Measurements from ENCODE around the gene KCNF1.
"Not testable (repeated sequence)": the region's sequence is repeated elsewhere in the genome, so short reads cannot be mapped to it uniquely, and the experiment has no call there.

Gene KCNF1

GRCh38 chr2:10939058-10939457 is 27.3 kb downstream of the KCNF1 start:
- DNase-seq (ENCODE audit: low read depth, low spot score), result no peak

- no peak for DNase-seq (ENCODE audit: low read depth, low spot score)
Measured at GRCh38 chr2:10940596-10940995, 28.9 kb downstream of the KCNF1 start.

DNA sequence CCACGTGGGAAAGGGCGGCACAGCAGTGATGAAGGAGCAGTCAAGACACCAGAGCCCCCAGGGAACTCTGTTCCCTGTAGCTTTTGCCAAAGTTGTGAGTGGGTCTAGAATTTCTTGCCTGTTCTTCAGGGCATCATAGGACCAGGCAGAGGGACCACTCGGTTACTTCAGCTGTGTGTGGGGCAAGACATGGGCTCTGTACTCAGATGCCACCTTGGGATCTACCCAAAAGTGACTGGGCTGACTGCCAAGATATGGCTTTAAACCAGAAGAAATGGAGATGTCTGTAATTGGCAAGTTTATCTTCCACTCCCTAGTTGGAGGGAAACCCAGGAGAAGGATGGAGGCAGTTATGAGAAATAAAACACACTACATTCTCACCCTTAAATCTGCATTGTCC is 29.6 kb downstream of the KCNF1 start:
- DNase-seq (ENCODE audit: low read depth, low spot score), result no peak

- DNase-seq (ENCODE audit: low read depth, low spot score), result no peak
Measured at GRCh38 chr2:10944799-10945198, 33.1 kb downstream of the KCNF1 start.

DNA sequence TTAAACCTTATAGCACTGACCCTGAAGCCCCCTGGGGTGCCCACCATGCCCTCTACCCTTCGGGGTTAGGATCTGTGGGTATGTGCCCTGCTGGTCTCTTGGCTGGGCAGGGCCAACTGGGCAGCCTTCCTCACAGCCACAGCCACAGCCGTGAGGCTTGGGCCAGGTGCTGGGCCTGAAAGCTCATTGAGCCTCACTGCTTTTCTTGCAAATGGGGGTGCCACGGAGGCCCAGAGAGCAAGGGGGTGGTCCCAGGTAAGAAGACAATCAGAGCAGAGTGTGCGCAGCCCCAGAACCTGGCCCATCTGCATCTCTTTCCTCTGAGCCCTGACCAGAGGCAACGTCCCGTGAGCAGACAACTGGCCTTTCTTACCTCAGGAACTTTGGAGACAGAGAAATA is 34.7 kb downstream of the KCNF1 start:
- no peak for DNase-seq (ENCODE audit: low read depth, low spot score)

DNA sequence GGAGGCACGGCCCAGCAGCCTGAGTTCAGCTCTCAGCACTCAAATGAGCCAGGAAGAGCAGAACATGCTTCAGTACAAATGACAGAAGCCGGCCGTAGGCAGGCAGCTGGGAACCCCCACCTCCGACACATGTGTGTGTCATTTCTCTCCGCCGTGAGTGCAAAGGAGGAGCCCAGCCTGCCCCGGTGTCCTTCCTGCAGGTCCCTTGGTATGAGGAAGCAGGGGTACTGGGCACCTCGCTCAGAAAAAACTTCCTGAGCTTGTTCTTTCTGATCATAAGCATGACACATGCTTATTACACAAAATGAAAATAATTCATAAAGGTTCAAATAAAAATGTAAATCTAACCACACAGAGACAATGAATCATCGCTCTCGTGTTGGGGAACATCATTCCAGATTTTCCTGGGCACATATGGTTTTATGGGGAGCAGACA is 35.3 kb downstream of the KCNF1 start:
- no peak for DNase-seq (ENCODE audit: low read depth, low spot score)

GRCh38 chr2:10947446-10948187 is 35.9 kb downstream of the KCNF1 start:
- no peak for DNase-seq (ENCODE audit: low read depth, low spot score)

- DNase-seq (ENCODE audit: low read depth, low spot score), result no peak
Measured at GRCh38 chr2:10948188-10948564, 36.4 kb downstream of the KCNF1 start.

DNA sequence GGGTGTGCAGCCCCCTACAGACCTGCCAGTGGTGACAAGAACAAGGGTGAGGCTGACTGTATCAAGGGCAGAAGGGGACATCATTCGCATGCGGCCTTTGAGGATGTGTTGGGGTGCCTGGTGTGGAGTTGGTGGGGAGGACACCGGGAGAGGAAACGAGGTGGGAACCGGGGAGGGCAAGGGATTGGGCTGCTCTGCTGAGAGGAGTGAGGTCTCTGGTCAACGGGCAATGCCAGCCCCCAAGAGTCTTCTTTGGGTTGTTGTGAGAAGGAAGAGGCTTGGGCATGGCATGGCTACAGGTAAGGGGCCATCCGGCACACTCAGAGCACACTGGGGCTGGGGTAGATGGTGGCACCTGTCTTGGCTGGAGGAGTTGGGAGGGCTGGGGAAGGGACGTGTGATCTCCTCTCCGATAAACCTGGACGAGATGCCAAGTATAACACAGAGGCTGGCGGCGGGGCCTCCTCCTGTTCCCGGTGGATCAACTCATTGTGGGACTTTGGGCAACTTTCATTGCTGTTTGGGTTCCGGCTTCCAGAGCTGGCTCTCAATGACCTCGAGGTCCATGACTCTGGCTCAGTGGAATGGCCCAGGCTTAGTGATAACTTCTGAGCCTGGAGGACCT is 37.0 kb downstream of the KCNF1 start:
- DNase-seq (ENCODE audit: low read depth, low spot score), result no peak

- DNase-seq (ENCODE audit: low read depth, low spot score), result no peak
Measured at GRCh38 chr2:10949835-10950234, 38.1 kb downstream of the KCNF1 start.

- no peak for DNase-seq (ENCODE audit: low read depth, low spot score)
Measured at GRCh38 chr2:10951558-10952414, 40.1 kb downstream of the KCNF1 start.

DNA sequence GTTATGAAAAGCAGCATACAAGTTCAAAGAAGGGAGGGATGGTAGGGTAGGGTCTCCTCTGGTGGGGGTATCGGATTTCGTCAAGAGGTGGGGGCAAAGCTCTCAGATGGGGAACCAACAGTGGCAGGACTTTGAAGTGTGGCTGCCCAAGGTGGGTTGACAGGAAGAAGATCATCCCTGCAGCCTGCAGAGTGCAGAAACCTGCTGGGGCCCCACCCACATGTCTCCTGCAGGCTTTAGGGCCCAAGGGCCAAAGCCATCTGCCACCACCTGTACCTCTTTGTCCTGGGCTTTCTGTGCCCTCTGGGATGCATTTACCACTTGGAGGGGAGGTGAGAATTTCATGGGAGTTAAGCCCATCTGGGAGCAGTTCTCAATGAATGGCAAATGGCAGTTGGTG is 42.7 kb downstream of the KCNF1 start:
- no peak for DNase-seq (ENCODE audit: low read depth, low spot score)

- DNase-seq (ENCODE audit: low read depth, low spot score), result no peak
Measured at GRCh38 chr2:10954856-10955818, 43.4 kb downstream of the KCNF1 start.

DNA sequence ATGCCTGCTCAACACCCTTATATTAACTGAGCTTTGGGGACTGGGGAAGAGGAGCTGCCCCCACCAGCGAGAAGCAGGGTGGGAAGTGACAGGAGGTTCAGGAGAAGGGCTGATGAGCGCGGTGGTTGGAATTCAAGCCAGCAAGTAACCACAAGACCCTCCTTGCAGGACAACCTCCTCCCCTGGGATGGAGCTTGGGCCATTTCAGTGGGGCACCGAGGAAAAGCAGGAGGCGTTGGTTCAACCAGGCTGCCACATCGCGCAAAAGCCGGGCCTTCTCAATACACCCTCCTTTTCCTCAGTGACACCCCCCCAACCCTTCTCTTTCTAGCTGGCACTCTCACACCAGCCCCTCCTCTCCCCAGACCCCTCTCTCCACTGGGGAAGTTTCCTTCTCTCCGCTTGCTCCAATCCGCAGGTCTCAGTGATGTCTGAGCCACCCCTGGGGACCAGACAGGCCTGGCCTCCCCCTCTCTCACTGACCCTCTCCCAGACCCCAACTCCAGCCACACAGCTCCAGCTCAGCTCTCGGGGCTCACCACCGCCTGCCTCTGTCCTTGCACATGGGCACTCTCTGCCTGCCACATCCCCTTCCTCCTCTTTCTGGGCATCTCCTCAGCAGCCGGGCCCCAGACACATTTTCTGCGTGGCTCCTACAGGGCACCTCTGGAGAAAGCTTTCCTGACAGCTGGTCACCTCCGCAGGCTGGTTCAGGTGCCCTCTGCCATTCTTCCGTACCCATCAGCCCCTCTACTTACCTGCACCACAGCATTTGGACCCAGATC is 44.5 kb downstream of the KCNF1 start:
- DNase-seq (ENCODE audit: low read depth, low spot score), result no peak

GRCh38 chr2:10957391-10957790 is 45.7 kb downstream of the KCNF1 start:
- no peak for DNase-seq (ENCODE audit: low read depth, low spot score)

DNA sequence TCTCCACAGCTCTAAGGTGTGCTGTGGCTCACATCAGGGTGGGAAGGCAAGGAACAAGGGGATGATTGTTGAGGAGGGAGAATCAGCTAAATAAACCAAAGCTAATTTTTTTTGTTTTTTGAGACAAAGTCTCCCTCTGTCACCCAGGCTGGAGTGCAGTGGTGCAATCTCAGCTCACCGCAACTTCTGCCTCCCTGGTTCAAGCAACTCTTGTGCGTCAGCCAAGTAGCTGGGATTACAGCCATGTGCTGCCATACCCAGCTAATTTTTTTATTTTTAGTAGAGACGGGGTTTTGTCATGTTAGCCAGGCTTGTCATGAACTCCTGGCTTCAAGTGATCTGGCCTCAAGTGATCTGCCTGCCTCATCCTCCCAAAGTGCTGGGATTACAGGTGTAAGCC is 46.7 kb downstream of the KCNF1 start:
- DNase-seq (ENCODE audit: low read depth, low spot score), result not testable (repeated sequence)

GRCh38 chr2:10960606-10961489 is 49.1 kb downstream of the KCNF1 start:
- DNase-seq (ENCODE audit: low read depth, low spot score), result no peak

DNA sequence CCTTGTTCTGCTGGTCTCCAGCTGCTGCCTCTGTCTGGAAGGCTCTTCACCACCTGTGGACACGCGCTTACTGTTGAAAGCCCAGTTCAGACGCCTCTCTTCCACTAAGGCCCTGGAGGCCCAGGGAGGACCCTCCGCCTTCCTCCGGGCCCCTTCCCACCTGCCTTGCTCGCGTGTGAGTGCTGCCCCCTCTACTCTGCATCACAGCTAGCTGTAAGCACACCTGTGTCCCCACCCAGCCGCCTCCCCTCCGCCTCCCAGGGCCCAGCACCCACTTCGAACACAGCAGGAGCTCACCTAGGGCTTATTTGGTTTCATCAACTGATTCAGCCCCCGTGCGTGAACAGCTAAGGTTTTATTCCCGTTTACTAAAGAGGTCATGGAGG is 49.7 kb downstream of the KCNF1 start:
- no peak for DNase-seq (ENCODE audit: low read depth, low spot score)

GRCh38 chr2:10962004-10962403 is 50.3 kb downstream of the KCNF1 start:
- DNase-seq (ENCODE audit: low read depth, low spot score), result no peak

- DNase-seq (ENCODE audit: low read depth, low spot score), result no peak
Measured at GRCh38 chr2:10963155-10963554, 51.4 kb downstream of the KCNF1 start.
